ENCODE results near the gene RHEBL1. TPM values are rescaled to one million over a fixed set of nuclear protein-coding genes. Genes with fewer than 3 reads are reported as not detected.

RHEBL1 gene
- total and polyA plus RNA-seq, 4 donors: 0.29 to 1.2 (median 0.36) TPM; not detected in 1

DNA sequence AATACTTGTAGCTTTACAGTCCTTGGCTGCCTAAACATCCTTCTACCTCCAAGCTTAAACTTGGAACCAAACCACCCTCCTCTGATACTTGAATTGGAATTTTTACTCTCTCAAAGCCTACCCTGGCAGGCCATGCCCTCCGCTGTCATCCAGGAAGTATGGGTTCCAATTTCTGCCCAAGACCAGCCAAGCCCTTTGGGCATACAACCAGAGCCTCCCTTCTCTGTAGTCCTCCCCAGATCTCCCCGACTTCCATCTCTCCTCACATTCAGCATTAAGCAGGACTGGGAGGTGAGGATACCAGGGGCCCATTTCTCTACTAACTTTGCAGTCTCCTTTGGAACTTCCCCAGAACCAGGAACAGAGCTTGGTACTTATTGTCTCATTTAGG, 25.2 kb upstream of the RHEBL1 start:
- H3K27ac ChIP-seq (ENCODE audit: low read depth in 1 of 2, low read length in 2 of 2): no peak overlapping the region
- DNase-seq (ENCODE audit: low spot score): no peak
- no peak overlapping the region for H3K9ac ChIP-seq (ENCODE audit: low read depth in 1 of 2, low read length in 2 of 2)
- H3K27me3 ChIP-seq (ENCODE audit: control insufficient read depth in 4 of 4, insufficient read depth in 4 of 4, low read length in 3 of 4): peaks cover 0 to 5% (median 3%) of the 10 kb centered on the region in 4 donors
- no peaks in the 10 kb centered on the region for H3K9me3 ChIP-seq (ENCODE audit: control insufficient read depth in 4 of 4, low read length in 3 of 4)
- H3K36me3 ChIP-seq (ENCODE audit: control insufficient read depth in 4 of 4, insufficient read depth in 3 of 4, low read depth in 1 of 4, low read length in 3 of 4): peaks cover 0 to 20% (median 18%) of the 10 kb centered on the region in 4 donors
- peaks cover 9 to 26% (median 16%) of the 10 kb centered on the region in 4 donors for H3K4me1 ChIP-seq (ENCODE audit: control insufficient read depth in 4 of 4, insufficient read depth in 4 of 4, low read length in 3 of 4)
- TF ChIP-seq RAD21 (IDR thresholded peaks at IDR 0.05): no peak
- TF ChIP-seq EGR1 (IDR thresholded peaks at IDR 0.05; ENCODE audit: low read depth in 2 of 2): no peak
- no peak for TF ChIP-seq YY1 (IDR thresholded peaks at IDR 0.05)
- no peak for TF ChIP-seq NR2F2 (IDR thresholded peaks at IDR 0.05)
- TF ChIP-seq SP1 (IDR thresholded peaks at IDR 0.05): no peak
- TF ChIP-seq FOXA1 (IDR thresholded peaks at IDR 0.05): no peak
- TF ChIP-seq, protein P1, sequence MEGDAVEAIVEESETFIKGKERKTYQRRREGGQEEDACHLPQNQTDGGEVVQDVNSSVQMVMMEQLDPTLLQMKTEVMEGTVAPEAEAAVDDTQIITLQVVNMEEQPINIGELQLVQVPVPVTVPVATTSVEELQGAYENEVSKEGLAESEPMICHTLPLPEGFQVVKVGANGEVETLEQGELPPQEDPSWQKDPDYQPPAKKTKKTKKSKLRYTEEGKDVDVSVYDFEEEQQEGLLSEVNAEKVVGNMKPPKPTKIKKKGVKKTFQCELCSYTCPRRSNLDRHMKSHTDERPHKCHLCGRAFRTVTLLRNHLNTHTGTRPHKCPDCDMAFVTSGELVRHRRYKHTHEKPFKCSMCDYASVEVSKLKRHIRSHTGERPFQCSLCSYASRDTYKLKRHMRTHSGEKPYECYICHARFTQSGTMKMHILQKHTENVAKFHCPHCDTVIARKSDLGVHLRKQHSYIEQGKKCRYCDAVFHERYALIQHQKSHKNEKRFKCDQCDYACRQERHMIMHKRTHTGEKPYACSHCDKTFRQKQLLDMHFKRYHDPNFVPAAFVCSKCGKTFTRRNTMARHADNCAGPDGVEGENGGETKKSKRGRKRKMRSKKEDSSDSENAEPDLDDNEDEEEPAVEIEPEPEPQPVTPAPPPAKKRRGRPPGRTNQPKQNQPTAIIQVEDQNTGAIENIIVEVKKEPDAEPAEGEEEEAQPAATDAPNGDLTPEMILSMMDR (IDR thresholded peaks at IDR 0.05; ENCODE audit: low read depth, low read length, missing input control): no peak
- no peak for TF ChIP-seq GABPA (IDR thresholded peaks at IDR 0.05 in 1 of 2, conservative IDR thresholded peaks at IDR 0.05 in 1 of 2)
- TF ChIP-seq, protein P2, sequence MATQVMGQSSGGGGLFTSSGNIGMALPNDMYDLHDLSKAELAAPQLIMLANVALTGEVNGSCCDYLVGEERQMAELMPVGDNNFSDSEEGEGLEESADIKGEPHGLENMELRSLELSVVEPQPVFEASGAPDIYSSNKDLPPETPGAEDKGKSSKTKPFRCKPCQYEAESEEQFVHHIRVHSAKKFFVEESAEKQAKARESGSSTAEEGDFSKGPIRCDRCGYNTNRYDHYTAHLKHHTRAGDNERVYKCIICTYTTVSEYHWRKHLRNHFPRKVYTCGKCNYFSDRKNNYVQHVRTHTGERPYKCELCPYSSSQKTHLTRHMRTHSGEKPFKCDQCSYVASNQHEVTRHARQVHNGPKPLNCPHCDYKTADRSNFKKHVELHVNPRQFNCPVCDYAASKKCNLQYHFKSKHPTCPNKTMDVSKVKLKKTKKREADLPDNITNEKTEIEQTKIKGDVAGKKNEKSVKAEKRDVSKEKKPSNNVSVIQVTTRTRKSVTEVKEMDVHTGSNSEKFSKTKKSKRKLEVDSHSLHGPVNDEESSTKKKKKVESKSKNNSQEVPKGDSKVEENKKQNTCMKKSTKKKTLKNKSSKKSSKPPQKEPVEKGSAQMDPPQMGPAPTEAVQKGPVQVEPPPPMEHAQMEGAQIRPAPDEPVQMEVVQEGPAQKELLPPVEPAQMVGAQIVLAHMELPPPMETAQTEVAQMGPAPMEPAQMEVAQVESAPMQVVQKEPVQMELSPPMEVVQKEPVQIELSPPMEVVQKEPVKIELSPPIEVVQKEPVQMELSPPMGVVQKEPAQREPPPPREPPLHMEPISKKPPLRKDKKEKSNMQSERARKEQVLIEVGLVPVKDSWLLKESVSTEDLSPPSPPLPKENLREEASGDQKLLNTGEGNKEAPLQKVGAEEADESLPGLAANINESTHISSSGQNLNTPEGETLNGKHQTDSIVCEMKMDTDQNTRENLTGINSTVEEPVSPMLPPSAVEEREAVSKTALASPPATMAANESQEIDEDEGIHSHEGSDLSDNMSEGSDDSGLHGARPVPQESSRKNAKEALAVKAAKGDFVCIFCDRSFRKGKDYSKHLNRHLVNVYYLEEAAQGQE (IDR thresholded peaks at IDR 0.05): no peak
- no peak for TF ChIP-seq FOXA2 (IDR thresholded peaks at IDR 0.05)
- TF ChIP-seq, protein P3, sequence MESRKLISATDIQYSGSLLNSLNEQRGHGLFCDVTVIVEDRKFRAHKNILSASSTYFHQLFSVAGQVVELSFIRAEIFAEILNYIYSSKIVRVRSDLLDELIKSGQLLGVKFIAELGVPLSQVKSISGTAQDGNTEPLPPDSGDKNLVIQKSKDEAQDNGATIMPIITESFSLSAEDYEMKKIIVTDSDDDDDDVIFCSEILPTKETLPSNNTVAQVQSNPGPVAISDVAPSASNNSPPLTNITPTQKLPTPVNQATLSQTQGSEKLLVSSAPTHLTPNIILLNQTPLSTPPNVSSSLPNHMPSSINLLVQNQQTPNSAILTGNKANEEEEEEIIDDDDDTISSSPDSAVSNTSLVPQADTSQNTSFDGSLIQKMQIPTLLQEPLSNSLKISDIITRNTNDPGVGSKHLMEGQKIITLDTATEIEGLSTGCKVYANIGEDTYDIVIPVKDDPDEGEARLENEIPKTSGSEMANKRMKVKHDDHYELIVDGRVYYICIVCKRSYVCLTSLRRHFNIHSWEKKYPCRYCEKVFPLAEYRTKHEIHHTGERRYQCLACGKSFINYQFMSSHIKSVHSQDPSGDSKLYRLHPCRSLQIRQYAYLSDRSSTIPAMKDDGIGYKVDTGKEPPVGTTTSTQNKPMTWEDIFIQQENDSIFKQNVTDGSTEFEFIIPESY (IDR thresholded peaks at IDR 0.05): no peak
- TF ChIP-seq, protein P4, sequence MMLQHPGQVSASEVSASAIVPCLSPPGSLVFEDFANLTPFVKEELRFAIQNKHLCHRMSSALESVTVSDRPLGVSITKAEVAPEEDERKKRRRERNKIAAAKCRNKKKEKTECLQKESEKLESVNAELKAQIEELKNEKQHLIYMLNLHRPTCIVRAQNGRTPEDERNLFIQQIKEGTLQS (IDR thresholded peaks at IDR 0.05): no peak
- no peak for TF ChIP-seq JUND (IDR thresholded peaks at IDR 0.05)
- no peak for TF ChIP-seq HNF4G (IDR thresholded peaks at IDR 0.05)
- no peak overlapping the region for H3K4me3 ChIP-seq (ENCODE audit: low read depth in 1 of 3, low read length in 3 of 3)
- WGBS: 75% methylated on average over 2 of the region's 2 CpGs

DNA sequence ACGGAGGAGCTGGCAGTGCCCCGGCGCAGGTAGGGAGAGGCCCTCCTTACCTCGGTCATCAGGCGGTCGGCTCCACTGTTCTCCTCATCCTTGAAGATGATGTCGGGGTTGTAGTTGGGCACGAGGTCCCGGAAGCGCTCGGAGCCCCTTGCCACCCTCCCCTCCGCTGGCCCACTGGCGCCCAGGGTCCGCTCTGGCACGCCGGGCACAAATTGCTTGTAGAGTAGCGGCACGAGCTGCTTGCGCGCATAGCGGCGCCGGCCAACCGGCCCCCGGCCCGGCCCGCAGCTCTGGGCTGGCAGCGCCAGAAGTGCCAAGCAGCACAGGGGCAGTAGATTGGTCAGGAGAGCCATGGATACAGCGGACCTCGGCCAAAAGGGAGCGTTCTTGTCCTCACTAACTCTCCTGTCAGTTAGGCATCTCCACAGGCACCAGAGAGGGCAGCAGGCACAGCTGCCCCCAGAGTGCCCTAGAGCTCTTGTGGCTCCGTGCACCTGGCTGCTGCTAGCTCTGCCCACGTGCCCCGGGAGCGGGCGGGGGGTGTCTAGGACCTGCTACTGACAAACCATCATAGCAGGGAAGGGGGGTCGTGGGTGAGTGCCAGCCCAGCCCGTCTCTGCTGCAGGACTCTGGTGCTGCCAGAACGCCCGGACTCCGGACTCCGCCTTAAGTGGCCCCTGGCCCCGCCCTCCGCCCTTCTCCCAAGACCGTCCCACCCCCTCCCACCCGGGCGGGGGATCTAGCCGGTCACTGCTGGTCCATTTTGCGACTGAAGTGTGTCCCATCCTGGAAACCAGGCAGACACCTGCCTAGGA, 24.6 kb upstream of the RHEBL1 start, which contains the start of gene DHH:
TSS of gene DHH (minus strand) at position 642 of the 815 bp plus-strand sequence. CDS start at position 353, 289 bp downstream.
- Histone ChIP-seq H3K4me1 (ENCODE audit: control insufficient read depth in 4 of 4, insufficient read depth in 4 of 4, low read length in 3 of 4) (peaks cover 14 to 30% (median 20%) of the 10 kb centered on the region in 4 donors), H3K9me3 (ENCODE audit: control insufficient read depth in 4 of 4, low read length in 3 of 4) (no peaks in the 10 kb centered on the region), H3K4me3 (ENCODE audit: low read depth in 1 of 3, low read length in 3 of 3) (no peak within 1 kb of the TSS), H3K9ac (ENCODE audit: low read depth in 1 of 2, low read length in 2 of 2) (no peak within 1 kb of the TSS), H3K27me3 (ENCODE audit: control insufficient read depth in 4 of 4, insufficient read depth in 4 of 4, low read length in 3 of 4) (peaks cover 0 to 9% (median 4%) of the 10 kb centered on the region in 4 donors), H3K27ac (ENCODE audit: low read depth in 1 of 2, low read length in 2 of 2) (no peak within 1 kb of the TSS), H3K36me3 (ENCODE audit: control insufficient read depth in 4 of 4, insufficient read depth in 3 of 4, low read depth in 1 of 4, low read length in 3 of 4) (peaks cover 0 to 17% (median 15%) of the 10 kb centered on the region in 4 donors)
- DNase-seq (ENCODE audit: low spot score): no peak
- 6% methylated on average over 49 of the region's 49 CpGs for WGBS
- TF ChIP-seq TAF1 (conservative IDR thresholded peaks at IDR 0.05) (no peak), RXRA (IDR thresholded peaks at IDR 0.05) (no peak), EGR1 (IDR thresholded peaks at IDR 0.05; ENCODE audit: low read depth in 2 of 2) (no peak), HNF4A (conservative IDR thresholded peaks at IDR 0.05) (no peak), HNF4G (IDR thresholded peaks at IDR 0.05) (no peak), JUND (IDR thresholded peaks at IDR 0.05) (no peak), YY1 (IDR thresholded peaks at IDR 0.05) (no peak)
- TF ChIP-seq, protein P5, sequence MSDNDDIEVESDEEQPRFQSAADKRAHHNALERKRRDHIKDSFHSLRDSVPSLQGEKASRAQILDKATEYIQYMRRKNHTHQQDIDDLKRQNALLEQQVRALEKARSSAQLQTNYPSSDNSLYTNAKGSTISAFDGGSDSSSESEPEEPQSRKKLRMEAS (IDR thresholded peaks at IDR 0.05): no peak
- TF ChIP-seq, protein P4 (IDR thresholded peaks at IDR 0.05): no peak
- TF ChIP-seq, protein P1 (IDR thresholded peaks at IDR 0.05; ENCODE audit: low read depth, low read length, missing input control): no peak
- TF ChIP-seq, protein P3 (IDR thresholded peaks at IDR 0.05): no peak
